H9 (cell line): ENCODE data around the gene NTSR1. TPM values are rescaled to one million over a fixed set of nuclear protein-coding genes. Genes with fewer than 3 reads are reported as not detected.

ENCODE experiments used
- DNase-seq: peaks from one replicate; pipeline ENCODE4 v3.0.0-alpha.2; 2017
- H2AFZ ChIP-seq: one replicate; pipeline ENCODE4 v1.6.1; 2013; ENCODE audit warnings: mild to moderate bottlenecking, low read length, control low read depth, moderate library complexity
- H2AK5ac ChIP-seq: 2 replicates; pipeline ENCODE4 v1.6.1; 2013; ENCODE audit warnings: low read length, control low read depth, mixed read lengths; ENCODE audit not compliant: insufficient read length
- H2BK120ac ChIP-seq: one replicate; pipeline ENCODE4 v1.6.1; 2013; ENCODE audit warnings: low read depth, mild to moderate bottlenecking, low read length, control low read depth, inconsistent platforms; ENCODE audit not compliant: poor library complexity, severe bottlenecking
- H2BK12ac ChIP-seq: 2 replicates; pipeline ENCODE4 v1.6.1; 2013; ENCODE audit warnings: low read length, control low read depth, mixed read lengths, low read depth; ENCODE audit not compliant: insufficient read length
- H2BK15ac ChIP-seq: 2 replicates; pipeline ENCODE4 v1.6.1; 2013; ENCODE audit warnings: low read depth, low read length, control low read depth
- H2BK20ac ChIP-seq: one replicate; pipeline ENCODE4 v1.6.1; 2013; ENCODE audit warnings: low read depth, mild to moderate bottlenecking, low read length, control low read depth, inconsistent platforms; ENCODE audit not compliant: poor library complexity, severe bottlenecking
- H2BK5ac ChIP-seq: 2 replicates; pipeline ENCODE4 v1.6.1; 2013; ENCODE audit warnings: low read length, control low read depth, mixed read lengths; ENCODE audit not compliant: insufficient read length
- H3K14ac ChIP-seq: 2 replicates; pipeline ENCODE4 v1.6.1; 2013; ENCODE audit warnings: low read length, control low read depth; ENCODE audit not compliant: insufficient read depth
- H3K18ac ChIP-seq: 2 replicates; pipeline ENCODE4 v1.6.1; 2013; ENCODE audit warnings: low read depth, mild to moderate bottlenecking, mixed read lengths, low read length, control low read depth; ENCODE audit not compliant: insufficient read length
- H3K23ac ChIP-seq: 2 replicates; pipeline ENCODE4 v1.6.1; 2013; ENCODE audit warnings: low read length, control low read depth, mixed read lengths, low read depth; ENCODE audit not compliant: insufficient read length
- H3K23me2 ChIP-seq: 2 replicates; pipeline ENCODE4 v1.6.1; 2013; ENCODE audit warnings: low read depth, mild to moderate bottlenecking, mixed read lengths, low read length, control low read depth; ENCODE audit not compliant: insufficient read length, poor library complexity, severe bottlenecking
- H3K27ac ChIP-seq: 2 replicates; pipeline ENCODE4 v1.5.1; 2013; ENCODE audit warnings: low read length, control low read depth, mixed read lengths, low read depth; ENCODE audit not compliant: insufficient read length
- H3K27me3 ChIP-seq: 2 replicates; pipeline ENCODE4 v1.6.1; 2013; ENCODE audit warnings: low read length, control low read depth, inconsistent platforms; ENCODE audit not compliant: insufficient read depth
- H3K4ac ChIP-seq: 2 replicates; pipeline ENCODE4 v1.6.1; 2013; ENCODE audit warnings: low read depth, mild to moderate bottlenecking, control low read depth, inconsistent platforms, low read length, moderate library complexity
- H3K4me1 ChIP-seq: 2 replicates; pipeline ENCODE4 v1.6.1; 2013; ENCODE audit warnings: low read length, control low read depth, inconsistent platforms; ENCODE audit not compliant: insufficient read depth
- H3K4me2 ChIP-seq: 2 replicates; pipeline ENCODE4 v1.6.1; 2013; ENCODE audit warnings: low read length, control low read depth, mixed read lengths; ENCODE audit not compliant: insufficient read length, insufficient read depth
- H3K56ac ChIP-seq: 2 replicates; pipeline ENCODE4 v1.6.1; 2013; ENCODE audit warnings: low read depth, mild to moderate bottlenecking, mixed read lengths, low read length, control low read depth; ENCODE audit not compliant: insufficient read length
- H3K79me1 ChIP-seq: 2 replicates; pipeline ENCODE4 v1.6.1; 2013; ENCODE audit warnings: low read depth, mild to moderate bottlenecking, moderate library complexity, low read length, control low read depth, inconsistent platforms; ENCODE audit not compliant: insufficient read depth, poor library complexity, severe bottlenecking
- H3K79me2 ChIP-seq: 2 replicates; pipeline ENCODE4 v1.6.1; 2013; ENCODE audit warnings: low read length, control low read depth, inconsistent platforms; ENCODE audit not compliant: insufficient read depth
- H3K9ac ChIP-seq: 2 replicates; pipeline ENCODE4 v1.6.1; 2013; ENCODE audit warnings: low read length, control low read depth, mixed read lengths; ENCODE audit not compliant: insufficient read length; ENCODE audit errors: extremely low read depth
- H3K9me3 ChIP-seq: one replicate; pipeline ENCODE4 v1.6.1; 2013; ENCODE audit warnings: low read depth, low read length, inconsistent platforms; ENCODE audit not compliant: control insufficient read depth
- H3T11ph ChIP-seq: one replicate; pipeline ENCODE4 v1.6.1; 2013; ENCODE audit warnings: mild to moderate bottlenecking, low read length, control low read depth, inconsistent platforms
- H4K20me1 ChIP-seq: one replicate; pipeline ENCODE4 v1.6.1; 2013; ENCODE audit not compliant: control insufficient read depth, insufficient read length, insufficient read depth
- H4K5ac ChIP-seq: 2 replicates; pipeline ENCODE4 v1.6.1; 2013; ENCODE audit warnings: low read depth, mild to moderate bottlenecking, mixed read lengths, low read length, control low read depth; ENCODE audit not compliant: insufficient read length
- H4K8ac ChIP-seq: replicated peaks from 2 replicates; pipeline ENCODE4 v1.6.1; 2013; ENCODE audit warnings: low read length, control low read depth, mixed read lengths, low read depth; ENCODE audit not compliant: insufficient read length
- H4K91ac ChIP-seq: 2 replicates; pipeline ENCODE4 v1.6.1; 2013; ENCODE audit warnings: low read depth, mild to moderate bottlenecking, moderate library complexity, mixed read lengths, low read length, control low read depth; ENCODE audit not compliant: insufficient read length
- H3K27ac Mint-ChIP-seq, 3 experiments: 2 replicates in 2 of 3; 3 replicates in 1 of 3; pipeline ENCODE4 v1.8.0; 2020 to 2021; ENCODE audit warnings: mixed read lengths in 3 of 3, mild to moderate bottlenecking in 1 of 3, moderate library complexity in 1 of 3
- H3K27me3 Mint-ChIP-seq: 2 replicates; pipeline ENCODE4 v1.8.0; 2021; ENCODE audit warnings: low read depth, mild to moderate bottlenecking, moderate library complexity, mixed read lengths
- H3K36me3 Mint-ChIP-seq, 3 experiments: 2 replicates in 2 of 3; 3 replicates in 1 of 3; pipeline ENCODE4 v1.8.0; 2020 to 2021; ENCODE audit warnings: low read depth in 3 of 3, mixed read lengths in 3 of 3; ENCODE audit not compliant: insufficient read depth in 1 of 3
- H3K4me1 Mint-ChIP-seq, 2 experiments: 2 replicates each; pipeline ENCODE4 v1.8.0; 2020; ENCODE audit warnings: mixed read lengths in 2 of 2
- H3K4me3 Mint-ChIP-seq, 2 experiments: 2 replicates in 1 of 2; 3 replicates in 1 of 2; pipeline ENCODE4 v1.8.0; 2020 to 2021; ENCODE audit warnings: mild to moderate bottlenecking in 2 of 2, mixed read lengths in 2 of 2, moderate library complexity in 1 of 2
- H3K9me3 Mint-ChIP-seq, 2 experiments: 2 replicates in 1 of 2; 3 replicates in 1 of 2; pipeline ENCODE4 v1.8.0; 2020; ENCODE audit warnings: mild to moderate bottlenecking in 2 of 2, mixed read lengths in 2 of 2, moderate library complexity in 1 of 2
- WGBS: extraction: QIAGEN DNeasy Blood & Tissue Kit; methylation state at CpG from one replicate; pipeline ENCODE4 v1.1.7; 2013; ENCODE audit warnings: missing lambda C conversion rate, low lambda C conversion rate, mixed read lengths; ENCODE audit not compliant: insufficient read length; ENCODE audit errors: extremely low coverage; 5-methylcytosine and 5-hydroxymethylcytosine counted together
- total RNA-seq: library from RNA; stranded (reverse); gene quantifications from 2 replicates; pipeline ENCODE4 v1.2.1, GENCODE V29; 2021
- TF ChIP-seq, protein P1 (sequence below): fragments of 200-600 bp; sonication (generic); conservative IDR thresholded peaks from 3 replicates; pipeline ENCODE4 v1.8.0; 2021; ENCODE audit warnings: antibody characterized with exemption, mild to moderate bottlenecking

NTSR1 gene
- total RNA-seq, 1 experiment from 2014 or later = 0.11 TPM

DNA sequence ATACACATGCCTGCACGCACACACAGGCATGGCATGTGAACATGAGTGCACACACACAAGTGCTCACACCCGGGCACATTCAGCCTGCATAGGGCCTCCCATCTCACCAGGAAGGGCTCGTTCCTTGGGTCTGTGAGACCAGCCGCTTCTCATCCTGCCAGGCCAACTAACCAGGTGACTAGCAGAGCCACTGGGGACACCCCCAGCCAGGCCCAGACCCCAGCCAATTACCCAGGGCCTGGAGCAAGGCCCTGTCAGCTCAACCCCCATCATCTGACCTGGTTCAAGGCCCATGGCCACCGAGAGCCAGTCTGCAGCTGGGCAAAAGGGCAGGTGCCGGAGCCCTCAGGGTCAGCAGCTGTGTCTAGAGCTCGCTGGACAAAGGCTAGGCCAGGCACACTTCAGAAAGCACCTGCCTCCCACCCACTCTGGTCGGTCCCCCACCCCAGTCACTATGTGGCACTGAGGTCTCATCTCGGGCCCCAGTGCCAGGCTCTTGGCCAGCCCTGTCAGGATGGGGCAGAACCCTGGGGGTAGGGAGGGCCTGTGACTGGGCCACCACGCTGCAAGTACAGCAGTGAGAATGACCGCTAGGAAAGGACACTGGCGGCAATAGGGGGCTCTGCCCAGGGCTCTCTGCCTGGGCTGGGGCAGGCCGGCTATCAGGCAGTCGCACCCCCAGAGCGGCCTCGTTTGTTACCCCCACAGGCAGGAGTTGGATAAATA, 60.9 kb downstream of the NTSR1 start:
- no CpG with 5 or more reads among the region's 16 CpGs for WGBS
- no peaks in the 10 kb centered on the region for H3K23me2 ChIP-seq
- H4K20me1 ChIP-seq = no peaks in the 10 kb centered on the region
- H3K23ac ChIP-seq = no peak overlapping the region
- Mint-ChIP-seq H3K36me3 (no peaks in the 10 kb centered on the region), H3K9me3 (no peaks in the 10 kb centered on the region; a peak in 1 of 5 replicates), H3K27me3 (peaks cover 11% of the 10 kb centered on the region), H3K4me3 (no peak overlapping the region), H3K4me1 (peaks cover 2 to 19% of the 10 kb centered on the region in 2 experiments; a peak in 3 of 4 replicates), H3K27ac (no peak overlapping the region; a peak in 2 of 7 replicates)
- H2BK15ac ChIP-seq = no peak overlapping the region
- no peak overlapping the region for H4K8ac ChIP-seq
- H2AK5ac ChIP-seq = no peak overlapping the region
- no peak overlapping the region for H2BK12ac ChIP-seq
- no peak overlapping the region for H3K56ac ChIP-seq
- no peak overlapping the region for H2BK5ac ChIP-seq
- H2AFZ ChIP-seq = no peak overlapping the region
- TF ChIP-seq, protein P1, sequence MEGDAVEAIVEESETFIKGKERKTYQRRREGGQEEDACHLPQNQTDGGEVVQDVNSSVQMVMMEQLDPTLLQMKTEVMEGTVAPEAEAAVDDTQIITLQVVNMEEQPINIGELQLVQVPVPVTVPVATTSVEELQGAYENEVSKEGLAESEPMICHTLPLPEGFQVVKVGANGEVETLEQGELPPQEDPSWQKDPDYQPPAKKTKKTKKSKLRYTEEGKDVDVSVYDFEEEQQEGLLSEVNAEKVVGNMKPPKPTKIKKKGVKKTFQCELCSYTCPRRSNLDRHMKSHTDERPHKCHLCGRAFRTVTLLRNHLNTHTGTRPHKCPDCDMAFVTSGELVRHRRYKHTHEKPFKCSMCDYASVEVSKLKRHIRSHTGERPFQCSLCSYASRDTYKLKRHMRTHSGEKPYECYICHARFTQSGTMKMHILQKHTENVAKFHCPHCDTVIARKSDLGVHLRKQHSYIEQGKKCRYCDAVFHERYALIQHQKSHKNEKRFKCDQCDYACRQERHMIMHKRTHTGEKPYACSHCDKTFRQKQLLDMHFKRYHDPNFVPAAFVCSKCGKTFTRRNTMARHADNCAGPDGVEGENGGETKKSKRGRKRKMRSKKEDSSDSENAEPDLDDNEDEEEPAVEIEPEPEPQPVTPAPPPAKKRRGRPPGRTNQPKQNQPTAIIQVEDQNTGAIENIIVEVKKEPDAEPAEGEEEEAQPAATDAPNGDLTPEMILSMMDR = no peak
- no peak overlapping the region for H2BK20ac ChIP-seq
- no peaks in the 10 kb centered on the region for H3K79me1 ChIP-seq
- no peak overlapping the region for H3K4me2 ChIP-seq
- no peak overlapping the region for H2BK120ac ChIP-seq
- DNase-seq = no peak
- H3T11ph ChIP-seq = no peak overlapping the region
- H3K27ac ChIP-seq = no peak overlapping the region
- H3K79me2 ChIP-seq = no peaks in the 10 kb centered on the region
- H3K9ac ChIP-seq = no peak overlapping the region
- peak overlapping the region; percentile 20; the same call in 1 of the 2 replicates for H3K14ac ChIP-seq
- H4K91ac ChIP-seq = no peak overlapping the region
- H3K9me3 ChIP-seq = no peaks in the 10 kb centered on the region
- no peaks in the 10 kb centered on the region for H3K27me3 ChIP-seq
- no peaks in the 10 kb centered on the region for H3K4me1 ChIP-seq
- H3K18ac ChIP-seq = no peak overlapping the region
- H3K4ac ChIP-seq = no peak overlapping the region
- no peak overlapping the region for H4K5ac ChIP-seq
